ENCODE measurements around the gene ZFYVE27.

GRCh38 chr10:97723001-97723400, 13.9 kb upstream of the ZFYVE27 start:
- TF ChIP-seq, protein P1, sequence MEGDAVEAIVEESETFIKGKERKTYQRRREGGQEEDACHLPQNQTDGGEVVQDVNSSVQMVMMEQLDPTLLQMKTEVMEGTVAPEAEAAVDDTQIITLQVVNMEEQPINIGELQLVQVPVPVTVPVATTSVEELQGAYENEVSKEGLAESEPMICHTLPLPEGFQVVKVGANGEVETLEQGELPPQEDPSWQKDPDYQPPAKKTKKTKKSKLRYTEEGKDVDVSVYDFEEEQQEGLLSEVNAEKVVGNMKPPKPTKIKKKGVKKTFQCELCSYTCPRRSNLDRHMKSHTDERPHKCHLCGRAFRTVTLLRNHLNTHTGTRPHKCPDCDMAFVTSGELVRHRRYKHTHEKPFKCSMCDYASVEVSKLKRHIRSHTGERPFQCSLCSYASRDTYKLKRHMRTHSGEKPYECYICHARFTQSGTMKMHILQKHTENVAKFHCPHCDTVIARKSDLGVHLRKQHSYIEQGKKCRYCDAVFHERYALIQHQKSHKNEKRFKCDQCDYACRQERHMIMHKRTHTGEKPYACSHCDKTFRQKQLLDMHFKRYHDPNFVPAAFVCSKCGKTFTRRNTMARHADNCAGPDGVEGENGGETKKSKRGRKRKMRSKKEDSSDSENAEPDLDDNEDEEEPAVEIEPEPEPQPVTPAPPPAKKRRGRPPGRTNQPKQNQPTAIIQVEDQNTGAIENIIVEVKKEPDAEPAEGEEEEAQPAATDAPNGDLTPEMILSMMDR (IDR thresholded peaks at IDR 0.05; ENCODE audit: low read length): no peak
- TF ChIP-seq EZH2phosphoT487 (IDR thresholded peaks at IDR 0.05; ENCODE audit: low read length) (no peak), EZH2 (optimal IDR thresholded peaks at IDR 0.05; ENCODE audit: low read depth, low read length) (no peak)

Measured in MM.1S (cell line).